Mesothelial cell of epicardium (in vitro differentiated cells): ENCODE data around the gene SPG21. TPM values are rescaled to one million over a fixed set of nuclear protein-coding genes. Genes with fewer than 3 reads are reported as not detected.

ENCODE experiments used
- DNase-seq, 2 experiments: peaks; one replicate each; pipeline ENCODE4 v3.0.0; 2021; ENCODE audit warnings: low spot score in 2 of 2; ENCODE audit not compliant: unreplicated experiment in 2 of 2
- H3K27ac Mint-ChIP-seq: 2 replicates; pipeline ENCODE4 v1.8.0; 2021; ENCODE audit warnings: mixed read lengths
- H3K27me3 Mint-ChIP-seq: 2 replicates; pipeline ENCODE4 v1.8.0; 2021; ENCODE audit warnings: low read depth, mixed read lengths
- H3K36me3 Mint-ChIP-seq: 2 replicates; pipeline ENCODE4 v1.8.0; 2021; ENCODE audit warnings: mixed read lengths
- H3K4me1 Mint-ChIP-seq: 2 replicates; pipeline ENCODE4 v1.8.0; 2021; ENCODE audit warnings: mixed read lengths
- H3K4me3 Mint-ChIP-seq: 2 replicates; pipeline ENCODE4 v1.8.0; 2021; ENCODE audit warnings: mild to moderate bottlenecking, moderate library complexity, mixed read lengths
- H3K9me3 Mint-ChIP-seq: 2 replicates; pipeline ENCODE4 v1.8.0; 2021; ENCODE audit warnings: mixed read lengths
- total RNA-seq: library from RNA; stranded (reverse); gene quantifications from 3 replicates; pipeline ENCODE4 v1.2.1, GENCODE V29; 2021
- TF ChIP-seq, protein P1 (sequence below): fragments of 200-600 bp; sonication (generic); IDR thresholded peaks from one replicate; pipeline ENCODE4 v1.5.0; 2021; ENCODE audit warnings: antibody characterized with exemption; ENCODE audit not compliant: unreplicated experiment

SPG21 gene
- total RNA-seq = 89.4 to 101 TPM (median 94.8 TPM) in 3 replicates

GRCh38 chr15:64989416-64990167 is at the start of gene SPG21:
TSS of gene SPG21 (minus strand) at chr15:64989914. CDS start at chr15:64983569, 6,345 bp downstream.
- Mint-ChIP-seq H3K9me3 (no peaks in the 10 kb centered on the region), H3K36me3 (no peaks in the 10 kb centered on the region), H3K27ac (peak within 1 kb of the TSS; percentile 94), H3K4me1 (peaks cover 42% of the 10 kb centered on the region), H3K27me3 (no peaks in the 10 kb centered on the region), H3K4me3 (peak within 1 kb of the TSS; percentile 89)
- TF ChIP-seq, protein P1, sequence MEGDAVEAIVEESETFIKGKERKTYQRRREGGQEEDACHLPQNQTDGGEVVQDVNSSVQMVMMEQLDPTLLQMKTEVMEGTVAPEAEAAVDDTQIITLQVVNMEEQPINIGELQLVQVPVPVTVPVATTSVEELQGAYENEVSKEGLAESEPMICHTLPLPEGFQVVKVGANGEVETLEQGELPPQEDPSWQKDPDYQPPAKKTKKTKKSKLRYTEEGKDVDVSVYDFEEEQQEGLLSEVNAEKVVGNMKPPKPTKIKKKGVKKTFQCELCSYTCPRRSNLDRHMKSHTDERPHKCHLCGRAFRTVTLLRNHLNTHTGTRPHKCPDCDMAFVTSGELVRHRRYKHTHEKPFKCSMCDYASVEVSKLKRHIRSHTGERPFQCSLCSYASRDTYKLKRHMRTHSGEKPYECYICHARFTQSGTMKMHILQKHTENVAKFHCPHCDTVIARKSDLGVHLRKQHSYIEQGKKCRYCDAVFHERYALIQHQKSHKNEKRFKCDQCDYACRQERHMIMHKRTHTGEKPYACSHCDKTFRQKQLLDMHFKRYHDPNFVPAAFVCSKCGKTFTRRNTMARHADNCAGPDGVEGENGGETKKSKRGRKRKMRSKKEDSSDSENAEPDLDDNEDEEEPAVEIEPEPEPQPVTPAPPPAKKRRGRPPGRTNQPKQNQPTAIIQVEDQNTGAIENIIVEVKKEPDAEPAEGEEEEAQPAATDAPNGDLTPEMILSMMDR = no peak
- peak; percentile 91 to 95 for DNase-seq

DNA sequence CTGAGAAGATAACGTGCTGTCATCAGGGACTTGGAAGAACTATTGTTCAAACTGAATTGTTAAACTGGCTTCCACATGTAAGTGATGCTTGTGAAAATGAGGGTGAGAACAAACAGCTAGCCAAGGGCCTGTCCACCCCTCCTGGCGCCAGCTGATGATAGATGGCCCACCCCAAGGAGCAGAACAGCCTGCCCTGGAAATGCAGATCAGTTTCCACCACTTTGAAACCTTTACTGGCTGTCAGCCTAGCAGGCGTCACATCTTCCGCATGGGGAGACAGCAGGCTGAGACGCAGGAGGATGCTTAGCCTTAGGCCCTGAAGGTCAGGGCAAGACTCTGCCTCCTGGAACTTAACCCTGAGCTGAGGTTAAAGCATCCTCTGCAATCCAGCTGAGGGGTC is 49.1 kb upstream of the SPG21 start:
- TF ChIP-seq, protein P1 = no peak
- Mint-ChIP-seq H3K27ac (no peak overlapping the region), H3K36me3 (no peaks in the 10 kb centered on the region), H3K27me3 (no peaks in the 10 kb centered on the region), H3K4me3 (no peak overlapping the region), H3K4me1 (peaks cover 1% of the 10 kb centered on the region), H3K9me3 (no peaks in the 10 kb centered on the region)
- DNase-seq = no peak

GRCh38 chr15:65038428-65038827 is 48.7 kb upstream of the SPG21 start:
- DNase-seq = no peak
- Mint-ChIP-seq H3K4me1 (peaks cover 4% of the 10 kb centered on the region), H3K9me3 (no peaks in the 10 kb centered on the region), H3K27me3 (no peaks in the 10 kb centered on the region), H3K4me3 (no peak overlapping the region), H3K27ac (no peak overlapping the region), H3K36me3 (no peaks in the 10 kb centered on the region)
- TF ChIP-seq, protein P1 = no peak

DNA sequence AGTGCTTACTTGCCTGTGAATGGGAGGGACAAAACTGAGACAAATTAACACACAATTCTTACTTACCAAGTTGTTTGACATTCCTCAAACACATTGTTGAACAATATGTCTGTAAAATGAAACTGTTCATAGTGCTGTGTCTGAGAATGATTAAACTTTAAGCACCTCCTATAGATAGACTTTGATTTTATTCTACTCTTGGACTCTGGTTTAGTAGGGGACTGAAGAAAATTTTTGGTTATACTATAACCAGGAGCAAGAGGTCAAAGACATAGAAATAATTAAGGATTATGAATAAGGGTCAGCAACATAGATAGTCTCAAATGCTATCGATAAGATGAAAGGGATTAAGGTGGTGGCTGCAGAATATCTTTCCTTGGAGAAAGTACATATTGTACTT is 47.6 kb upstream of the SPG21 start:
- Mint-ChIP-seq H3K9me3 (no peaks in the 10 kb centered on the region), H3K36me3 (no peaks in the 10 kb centered on the region), H3K4me3 (no peak overlapping the region), H3K27ac (no peak overlapping the region), H3K27me3 (no peaks in the 10 kb centered on the region), H3K4me1 (peaks cover 8% of the 10 kb centered on the region)
- TF ChIP-seq, protein P1 = no peak
- DNase-seq = no peak

GRCh38 chr15:65034719-65035118 is 45.0 kb upstream of the SPG21 start:
- peaks cover 6% of the 10 kb centered on the region for H3K4me1 Mint-ChIP-seq
- H3K27ac Mint-ChIP-seq = no peak overlapping the region
- TF ChIP-seq, protein P1 = no peak
- peaks cover 8% of the 10 kb centered on the region for H3K27me3 Mint-ChIP-seq
- H3K4me3 Mint-ChIP-seq = no peak overlapping the region
- DNase-seq = no peak
- no peaks in the 10 kb centered on the region for H3K9me3 Mint-ChIP-seq
- H3K36me3 Mint-ChIP-seq = no peaks in the 10 kb centered on the region
